CD4-positive, alpha-beta T cell treated with Interleukin-15 for 1 hour (primary cell): ENCODE data around the gene PLEKHB2.

Source experiments
- DNase-seq: peaks from one replicate; pipeline ENCODE4 v3.0.0-alpha.2; 2020

PLEKHB2 gene

GRCh38 chr2:131094463-131095281, 10.5 kb upstream of the PLEKHB2 start:
- no peak for DNase-seq

- no peak for DNase-seq
These were observed 2.0 kb upstream of the PLEKHB2 start for GRCh38 chr2:131103165-131103564.

- DNase-seq: peak; percentile 60
These were observed 515 bp upstream of the PLEKHB2 start for GRCh38 chr2:131104487-131105155.

GRCh38 chr2:131105950-131106801, 1.0 kb downstream of the PLEKHB2 start:
- peak; percentile 56 for DNase-seq

GRCh38 chr2:131112529-131112928, 7.4 kb downstream of the PLEKHB2 start:
- no peak for DNase-seq

- DNase-seq: no peak
These were observed 8.6 kb downstream of the PLEKHB2 start for GRCh38 chr2:131113566-131114227.

GRCh38 chr2:131114950-131115349, 9.8 kb downstream of the PLEKHB2 start:
- peak; percentile 21 for DNase-seq

- DNase-seq: no peak
These were observed 10.6 kb downstream of the PLEKHB2 start for GRCh38 chr2:131115752-131116151.

GRCh38 chr2:131120815-131121317, 15.7 kb downstream of the PLEKHB2 start:
- no peak for DNase-seq

GRCh38 chr2:131121464-131121863, 16.3 kb downstream of the PLEKHB2 start:
- no peak for DNase-seq

- no peak for DNase-seq
These were observed 17.4 kb downstream of the PLEKHB2 start for GRCh38 chr2:131122496-131122895.

- DNase-seq: no peak
These were observed 18.1 kb downstream of the PLEKHB2 start for GRCh38 chr2:131123192-131123591.

GRCh38 chr2:131125195-131125757, 20.1 kb downstream of the PLEKHB2 start:
- DNase-seq: no peak

GRCh38 chr2:131126436-131126835, 21.3 kb downstream of the PLEKHB2 start:
- DNase-seq: no peak

- no peak for DNase-seq
These were observed 21.9 kb downstream of the PLEKHB2 start for GRCh38 chr2:131127076-131127475.

- DNase-seq: no peak
These were observed 22.8 kb downstream of the PLEKHB2 start for GRCh38 chr2:131127981-131128380.

GRCh38 chr2:131130298-131130596, 25.1 kb downstream of the PLEKHB2 start:
- DNase-seq: no peak

- no peak for DNase-seq
These were observed 27.6 kb downstream of the PLEKHB2 start for GRCh38 chr2:131132729-131133128.

- no peak for DNase-seq
These were observed 35.4 kb downstream of the PLEKHB2 start for GRCh38 chr2:131140581-131140980.

GRCh38 chr2:131142849-131143248, 37.7 kb downstream of the PLEKHB2 start:
- no peak for DNase-seq

- no peak for DNase-seq
These were observed 38.7 kb downstream of the PLEKHB2 start for GRCh38 chr2:131143803-131144202.

GRCh38 chr2:131145040-131145439, 39.9 kb downstream of the PLEKHB2 start:
- no peak for DNase-seq

- DNase-seq: no peak
These were observed 41.1 kb downstream of the PLEKHB2 start for GRCh38 chr2:131146231-131146630.
